Measurements from ENCODE around the gene SPINT2.
"Not testable (repeated sequence)": the region's sequence is repeated elsewhere in the genome, so short reads cannot be mapped to it uniquely, and the experiment has no call there.

SPINT2 gene

DNA sequence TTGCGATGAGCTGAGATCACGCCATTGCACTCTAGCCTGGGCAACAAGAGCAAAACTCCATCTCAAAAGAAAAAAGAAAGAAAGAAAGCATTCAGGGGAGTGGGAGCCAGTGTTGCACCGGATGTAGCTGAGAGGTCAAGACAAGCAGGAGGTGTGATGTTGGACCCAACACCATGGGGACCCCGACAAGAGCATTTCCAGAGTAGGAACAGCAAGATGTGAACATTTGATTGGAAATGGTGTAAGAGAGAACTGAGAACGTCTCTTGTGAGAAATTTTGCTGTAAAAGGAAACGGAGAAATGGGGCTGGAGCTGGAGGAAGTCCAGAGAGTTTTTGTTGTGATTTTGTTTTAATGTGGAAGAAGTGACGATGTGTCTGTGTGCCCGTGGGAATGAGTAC is 24.6 kb upstream of the SPINT2 start:
- DNase-seq (ENCODE audit: low read depth) = no peak

DNA sequence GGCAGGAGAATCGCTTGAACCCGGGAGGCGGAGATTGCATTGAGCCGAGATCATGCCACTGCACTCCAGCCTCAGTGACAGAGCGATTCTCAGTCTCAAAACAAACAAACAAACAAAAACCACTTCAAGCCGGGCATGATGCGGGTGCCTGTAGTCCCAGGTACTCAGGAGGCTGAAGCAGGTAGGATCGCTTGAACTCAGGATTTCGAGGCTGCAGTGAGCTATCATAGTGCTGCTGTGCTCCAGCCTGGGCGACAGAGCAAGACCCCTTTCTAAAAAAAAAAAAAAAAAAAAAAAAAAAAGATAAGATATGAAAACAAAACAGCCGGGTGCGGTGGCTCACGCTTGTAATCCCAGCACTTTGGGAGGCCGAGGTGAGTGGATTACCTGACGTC is 21.1 kb upstream of the SPINT2 start:
- no peak for DNase-seq (ENCODE audit: low read depth)

DNA sequence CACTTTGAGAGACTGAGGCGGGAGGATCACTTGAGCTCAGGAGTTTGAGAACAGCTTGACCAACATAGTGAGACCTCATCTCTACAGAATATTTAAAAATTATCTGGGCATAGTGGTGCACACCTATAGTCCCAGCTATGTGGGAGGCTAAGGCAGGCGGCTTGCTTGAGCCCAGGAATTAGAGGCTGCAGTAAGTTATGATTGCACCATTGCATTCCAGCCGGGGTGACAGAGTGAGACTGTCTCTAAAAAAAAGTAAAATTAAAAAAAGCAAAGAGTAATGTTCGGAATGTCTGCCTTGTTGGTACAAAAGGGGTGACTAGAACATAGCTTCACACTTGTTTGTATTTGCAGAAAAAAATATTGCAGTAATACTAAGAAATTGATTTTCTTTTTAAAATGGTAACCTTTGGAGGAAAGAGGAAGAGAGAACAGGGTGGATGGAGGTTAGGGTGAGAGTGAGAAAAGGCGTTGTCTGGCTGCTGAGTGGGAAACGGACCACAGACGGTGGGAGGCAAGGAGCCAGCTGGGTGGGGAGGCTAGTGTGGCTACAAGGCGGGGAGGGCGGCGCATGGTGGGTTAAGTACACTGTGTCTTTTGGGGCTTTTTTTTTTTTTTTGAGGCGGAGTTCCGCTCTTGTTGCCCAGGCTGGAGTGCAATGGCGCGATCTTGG is 18.4 kb upstream of the SPINT2 start:
- no peak for DNase-seq (ENCODE audit: low read depth)

DNA sequence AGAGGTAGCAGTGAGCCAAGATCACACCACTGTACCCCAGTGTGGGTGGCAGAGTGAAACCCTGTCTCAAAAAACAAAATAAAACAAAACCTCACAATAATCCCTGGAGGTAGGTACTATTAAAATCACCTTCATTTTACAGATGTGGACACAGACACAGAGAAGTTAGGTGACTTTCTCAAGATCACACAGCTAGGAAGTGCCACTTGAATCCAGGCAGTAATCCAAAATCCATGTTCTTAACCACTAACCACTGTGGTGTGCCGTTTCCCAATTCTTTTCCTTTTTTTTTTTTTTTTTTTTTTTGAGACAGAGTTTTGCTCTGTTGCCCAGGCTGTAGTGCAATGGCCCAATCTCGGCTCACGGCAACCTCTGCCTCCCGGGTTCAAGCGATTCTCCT is 17.2 kb upstream of the SPINT2 start:
- DNase-seq (ENCODE audit: low read depth) = no peak

DNA sequence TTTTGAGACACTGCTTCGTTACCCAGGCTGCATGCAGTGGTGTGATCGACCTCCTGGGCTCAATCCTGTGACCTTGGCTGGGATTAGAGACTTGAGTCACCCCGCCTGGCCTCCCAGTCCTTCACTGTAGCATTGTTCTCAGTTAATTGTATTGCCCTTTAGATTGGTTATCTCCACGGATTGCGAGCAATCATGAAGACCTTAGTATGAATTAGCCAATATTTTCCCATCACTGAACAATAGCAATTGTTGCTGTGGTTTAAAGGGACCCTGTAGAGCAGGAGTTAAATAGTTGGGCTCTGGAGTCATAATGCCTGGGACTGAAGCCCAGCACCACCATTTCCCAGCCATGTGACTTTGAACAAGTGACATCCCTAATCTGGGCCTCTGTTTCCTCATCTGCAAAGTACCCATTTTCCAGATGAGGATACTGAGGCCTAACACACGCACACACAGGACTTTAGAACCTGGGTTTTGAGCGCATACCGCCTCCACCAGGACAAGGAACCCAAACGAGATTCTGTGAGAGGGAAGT is 16.6 kb upstream of the SPINT2 start:
- no peak for DNase-seq (ENCODE audit: low read depth)

DNA sequence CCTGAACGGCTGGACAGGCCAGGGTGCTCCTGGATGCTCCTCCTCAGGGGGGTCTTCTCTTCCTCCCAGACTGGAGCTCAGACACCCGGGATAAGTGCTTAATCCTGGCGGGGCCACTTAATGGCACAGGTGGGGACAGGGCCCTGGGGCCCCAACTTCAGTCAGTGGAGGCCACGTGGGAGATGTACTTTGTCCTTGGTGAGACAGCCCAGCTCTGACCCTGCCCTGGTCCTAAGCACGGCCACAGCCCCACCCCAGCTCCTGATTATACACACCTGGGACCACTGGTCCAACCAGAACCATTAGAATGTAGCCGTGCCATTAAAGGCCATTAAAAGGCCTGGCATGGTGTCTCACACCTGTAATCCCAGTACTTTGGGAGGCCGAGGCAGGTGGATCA is 16.0 kb upstream of the SPINT2 start:
- DNase-seq (ENCODE audit: low read depth) = no peak

DNA sequence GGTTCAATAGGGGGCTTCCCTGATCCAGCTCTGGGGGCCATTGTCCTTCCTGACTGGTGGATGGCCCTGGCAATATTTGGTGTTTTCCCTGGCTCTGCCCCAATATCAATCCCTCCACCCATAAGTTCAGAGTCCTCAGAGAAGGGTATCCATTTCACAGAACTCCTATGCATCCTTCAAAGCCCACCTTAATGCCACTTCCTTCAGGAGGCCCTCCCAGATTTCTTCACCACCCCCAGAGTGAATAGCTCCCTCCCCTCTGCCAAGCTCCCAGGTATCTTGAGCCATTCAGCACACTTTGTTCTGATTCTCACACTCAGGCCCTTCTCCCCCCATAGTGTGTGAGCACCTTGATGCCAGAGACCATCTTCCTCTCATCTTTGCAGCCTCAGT is 13.9 kb upstream of the SPINT2 start:
- no peak for DNase-seq (ENCODE audit: low read depth)

DNA sequence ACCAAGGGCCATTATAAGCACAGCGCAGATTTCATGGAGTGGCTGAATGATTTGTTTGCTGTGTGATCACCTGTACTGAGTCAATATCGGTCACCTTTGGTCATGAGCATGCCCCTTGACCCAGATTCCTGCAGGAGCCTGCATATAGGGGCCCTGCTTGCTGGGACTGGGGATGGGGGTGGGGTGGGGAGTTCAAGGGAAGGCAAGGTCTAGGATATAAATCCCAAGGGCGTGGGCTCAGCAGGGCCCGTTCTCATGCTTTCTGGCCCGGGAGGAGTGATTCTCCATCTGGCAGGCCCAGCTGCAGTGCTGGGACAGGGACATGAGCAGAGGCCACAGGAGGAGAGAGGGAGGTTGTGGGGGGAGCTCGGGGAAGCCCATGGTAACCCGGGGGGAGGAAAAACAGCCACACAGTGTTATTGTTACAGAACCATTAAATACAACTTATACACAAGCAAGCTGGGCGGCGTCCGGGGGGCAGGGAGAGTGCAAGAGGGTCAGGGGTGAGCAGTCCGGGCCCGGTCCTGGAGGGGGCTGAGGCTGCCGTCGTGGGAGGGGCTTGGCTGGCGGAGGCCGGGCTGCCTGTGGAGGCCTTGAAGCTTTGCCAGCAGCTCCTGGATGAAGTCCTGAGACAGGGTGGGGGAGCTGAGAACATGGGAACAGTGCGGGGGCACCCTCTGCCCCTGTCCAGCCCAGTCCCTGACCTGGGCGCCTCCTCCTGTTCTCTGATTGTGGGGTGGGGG is 13.4 kb upstream of the SPINT2 start:
- no peak for DNase-seq (ENCODE audit: low read depth)

DNA sequence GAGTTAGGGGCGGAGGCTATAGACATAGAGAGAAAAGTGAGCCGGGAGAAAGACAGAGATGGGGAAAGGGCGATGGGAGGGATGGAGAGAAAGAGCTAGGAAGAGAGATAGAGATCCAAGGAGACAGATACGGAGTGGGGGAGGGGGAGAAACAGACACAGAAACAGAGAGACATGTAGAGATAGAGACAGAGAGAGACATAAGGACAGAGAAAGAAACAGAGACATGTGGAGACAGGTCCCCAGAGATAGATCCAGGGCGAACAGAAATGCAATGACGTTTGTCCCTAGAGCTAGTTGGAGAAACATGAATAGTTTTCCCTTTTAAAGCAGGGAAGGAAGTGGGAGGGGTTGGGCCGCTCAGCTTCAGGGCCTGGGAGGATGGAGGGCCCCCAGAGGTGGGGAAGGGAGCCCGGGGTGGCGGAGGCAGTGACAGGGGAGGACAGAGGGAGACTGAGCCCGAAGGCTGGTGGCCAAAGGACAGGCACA is 12.8 kb upstream of the SPINT2 start:
- DNase-seq (ENCODE audit: low read depth) = no peak

DNA sequence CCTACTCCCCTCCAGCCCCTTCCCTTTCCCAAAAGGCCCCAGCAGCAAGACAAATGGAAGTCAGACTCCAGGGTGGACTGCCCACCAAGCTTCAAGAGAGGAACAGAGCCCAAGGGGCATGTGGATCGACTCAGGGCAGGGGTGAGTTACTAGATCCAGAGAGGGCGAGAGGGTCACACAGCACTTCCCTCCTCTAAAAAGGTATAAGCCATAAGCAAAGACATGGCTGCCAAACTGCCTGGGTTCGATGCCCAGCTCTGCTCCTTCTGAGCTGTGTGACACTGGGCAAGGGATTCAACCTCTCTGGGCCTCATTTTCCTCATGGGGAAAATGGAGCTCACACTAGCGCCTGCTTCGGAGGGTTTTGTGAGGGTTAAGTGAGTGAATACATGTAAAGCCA is 12.0 kb upstream of the SPINT2 start:
- no peak for DNase-seq (ENCODE audit: low read depth)

DNA sequence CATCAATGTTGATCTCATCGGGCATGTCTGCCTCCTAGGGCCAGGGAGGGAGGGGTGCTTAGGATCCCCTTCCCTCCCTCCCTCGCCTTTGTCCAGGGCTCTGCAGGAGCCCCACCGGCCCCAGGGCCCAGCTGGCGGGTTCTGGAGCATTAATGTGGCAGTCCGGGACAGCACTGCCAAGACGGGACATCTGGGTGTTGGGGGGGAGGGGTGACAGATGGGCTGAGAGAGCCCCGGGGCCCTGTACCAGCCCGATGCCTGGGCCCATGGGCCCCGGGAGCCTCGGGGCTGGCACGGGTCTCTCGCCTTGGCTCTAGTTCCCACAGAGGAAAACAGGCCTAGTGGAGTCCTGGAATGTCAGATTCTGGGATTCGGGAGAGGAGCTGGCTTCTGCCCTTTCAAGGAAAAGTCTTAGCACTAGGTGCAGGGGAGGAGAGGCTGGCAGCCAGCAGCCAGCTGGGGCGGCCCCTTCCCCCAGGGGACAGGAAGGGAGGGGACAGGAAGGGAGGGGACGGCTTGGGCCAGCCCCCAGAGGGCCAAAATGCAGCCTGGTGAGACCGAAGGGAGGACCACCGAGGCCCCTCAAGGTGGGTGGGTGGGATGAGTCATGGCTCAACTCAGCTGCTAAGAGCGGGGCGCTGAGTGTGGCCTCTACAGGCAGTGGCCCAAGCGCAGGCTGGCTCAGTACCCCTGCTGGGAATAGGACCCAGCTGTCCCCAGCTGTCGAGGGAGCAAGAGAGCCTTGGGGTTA is 11.3 kb upstream of the SPINT2 start:
- DNase-seq (ENCODE audit: low read depth) = no peak

DNA sequence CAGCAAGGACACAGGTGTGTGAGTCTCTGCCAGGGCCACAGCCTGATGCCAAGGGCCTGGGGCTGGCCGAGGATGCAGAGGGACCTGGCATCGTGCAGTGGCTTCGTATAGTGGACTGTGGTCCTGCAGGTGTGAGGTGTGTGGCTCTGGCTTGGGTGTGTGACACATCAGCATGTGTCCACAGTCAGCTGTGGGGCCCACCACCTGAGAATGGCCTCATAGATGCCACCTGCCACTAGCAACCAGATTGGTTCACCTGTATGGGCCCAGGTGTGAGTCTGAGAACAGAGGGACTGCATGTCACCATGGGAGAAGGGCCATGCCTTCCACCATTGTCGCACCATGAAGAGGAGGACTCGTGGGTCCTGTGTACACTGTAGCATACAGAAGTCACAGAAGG is 10.6 kb upstream of the SPINT2 start:
- DNase-seq (ENCODE audit: low read depth) = no peak

DNA sequence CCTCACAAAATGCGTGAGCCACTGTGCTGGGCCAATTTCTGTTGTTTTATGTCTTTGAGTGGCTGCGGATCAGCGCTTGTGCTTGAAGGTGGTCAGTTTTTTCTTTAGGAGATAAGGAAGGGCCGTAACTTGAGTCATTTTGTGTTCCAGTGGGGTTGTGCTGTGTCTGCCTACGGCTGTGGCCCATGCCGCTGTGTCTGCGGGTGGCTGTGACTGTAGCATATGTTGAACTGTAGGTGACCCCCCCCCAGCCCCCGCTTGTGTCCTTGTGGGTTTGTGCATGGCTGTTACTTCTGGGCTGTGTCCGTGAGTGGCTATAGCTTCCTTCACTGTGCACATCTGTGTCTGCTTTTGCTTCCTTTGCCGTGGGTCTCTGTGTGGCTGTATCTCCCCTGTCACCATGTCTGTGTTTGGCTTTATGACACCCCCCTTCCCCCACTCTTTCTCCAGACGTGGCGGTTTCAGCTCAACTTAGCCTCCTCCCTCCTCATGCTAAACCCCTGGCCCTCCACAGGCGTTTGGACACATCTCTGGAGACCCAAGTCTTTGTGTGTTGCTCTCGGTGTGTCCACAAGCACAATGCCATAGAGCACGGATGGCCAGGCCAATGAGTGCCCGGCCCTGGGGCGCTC is 8.9 kb upstream of the SPINT2 start:
- no peak for DNase-seq (ENCODE audit: low read depth)

DNA sequence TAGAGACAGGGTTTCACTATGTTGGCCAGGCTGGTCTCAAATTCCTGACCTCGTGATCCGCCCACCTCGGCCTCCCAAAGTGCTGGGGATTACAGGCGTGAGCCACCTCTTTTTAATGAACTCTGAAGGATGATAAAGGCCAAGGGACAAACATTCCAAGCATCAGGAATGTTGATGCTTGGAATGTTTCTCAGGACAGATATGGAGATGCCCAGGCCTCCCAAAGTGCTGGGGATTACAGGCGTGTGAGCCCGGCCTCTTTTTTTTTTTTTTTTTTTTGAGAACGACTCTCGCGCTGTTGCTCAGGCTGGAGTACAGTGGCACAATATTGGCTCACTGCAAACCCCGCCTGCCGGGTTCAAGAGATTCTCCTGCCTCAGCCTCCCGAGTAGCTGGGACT is 2.4 kb upstream of the SPINT2 start:
- DNase-seq (ENCODE audit: low read depth) = not testable (repeated sequence)

DNA sequence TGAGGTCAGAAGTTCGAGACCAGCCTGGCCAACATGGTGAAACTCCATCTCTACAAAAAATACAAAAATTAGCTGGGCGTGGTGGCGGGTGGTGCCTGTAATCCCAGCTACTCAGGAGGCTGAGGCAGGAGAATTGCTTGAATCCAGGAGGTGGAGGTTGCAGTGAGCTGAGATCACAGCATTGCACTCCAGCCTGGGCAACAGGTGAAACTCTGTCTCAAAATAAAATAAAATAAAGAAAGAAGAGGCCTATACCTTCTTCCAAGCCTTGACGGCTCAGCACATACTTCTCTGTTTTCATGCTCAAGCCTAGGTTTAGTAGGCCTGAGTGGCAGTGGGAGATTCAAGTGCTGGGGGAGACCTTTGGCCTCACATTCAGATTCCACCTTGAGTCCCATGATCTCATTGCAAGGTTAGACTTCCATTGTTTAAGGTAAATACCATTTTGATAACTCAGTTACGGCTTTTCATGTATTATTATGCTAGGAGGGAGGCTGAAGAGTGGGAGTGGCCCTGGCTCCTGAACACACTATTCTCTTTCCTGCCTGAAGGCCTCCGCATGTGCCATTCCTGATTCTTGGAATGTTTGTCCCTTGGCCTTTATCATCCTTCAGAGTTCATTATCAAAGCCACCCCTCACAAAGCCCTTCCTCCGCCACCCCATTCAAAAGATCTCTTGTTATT is 1.6 kb upstream of the SPINT2 start:
- DNase-seq (ENCODE audit: low read depth) = no peak

DNA sequence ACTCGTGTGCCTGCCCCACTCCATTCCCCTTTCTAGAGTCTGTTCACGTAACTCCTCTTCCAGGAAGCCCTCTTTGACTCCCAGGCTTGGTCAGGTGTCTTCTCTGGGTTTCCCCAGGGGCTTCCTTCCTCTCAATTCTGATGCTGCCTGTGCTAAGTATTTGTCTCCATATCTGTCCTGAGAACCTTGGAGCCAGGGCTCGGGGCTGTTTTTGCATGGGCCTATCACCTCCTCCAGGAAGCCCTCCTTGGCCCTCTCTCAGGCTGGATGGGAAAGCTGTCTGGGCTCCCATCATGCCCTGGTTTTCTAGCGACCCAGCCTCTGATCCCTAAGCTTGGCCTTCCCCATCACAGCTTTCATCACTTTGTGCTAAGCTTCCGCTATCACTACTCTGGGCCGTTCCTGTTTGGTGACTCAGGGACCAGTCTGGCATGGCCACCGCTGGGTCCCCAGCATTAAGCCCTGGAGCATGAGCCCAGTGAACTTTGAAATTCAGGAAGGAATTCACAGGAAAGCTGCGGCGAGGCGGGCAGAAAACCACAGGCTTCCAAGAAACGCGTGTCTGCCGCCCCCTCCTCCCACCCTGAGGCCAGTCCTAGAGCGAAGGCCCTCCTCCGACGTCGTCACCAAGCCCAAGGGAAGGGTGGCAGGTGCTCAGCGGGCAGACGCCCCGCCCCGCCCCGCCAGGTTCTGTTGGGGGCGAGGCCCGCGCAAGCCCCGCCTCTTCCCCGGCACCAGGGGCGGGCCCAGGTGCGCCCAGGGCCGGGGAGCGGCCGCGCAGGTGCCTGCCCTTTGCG is 486 bp upstream of the SPINT2 start:
- DNase-seq (ENCODE audit: low read depth) = no peak

DNA sequence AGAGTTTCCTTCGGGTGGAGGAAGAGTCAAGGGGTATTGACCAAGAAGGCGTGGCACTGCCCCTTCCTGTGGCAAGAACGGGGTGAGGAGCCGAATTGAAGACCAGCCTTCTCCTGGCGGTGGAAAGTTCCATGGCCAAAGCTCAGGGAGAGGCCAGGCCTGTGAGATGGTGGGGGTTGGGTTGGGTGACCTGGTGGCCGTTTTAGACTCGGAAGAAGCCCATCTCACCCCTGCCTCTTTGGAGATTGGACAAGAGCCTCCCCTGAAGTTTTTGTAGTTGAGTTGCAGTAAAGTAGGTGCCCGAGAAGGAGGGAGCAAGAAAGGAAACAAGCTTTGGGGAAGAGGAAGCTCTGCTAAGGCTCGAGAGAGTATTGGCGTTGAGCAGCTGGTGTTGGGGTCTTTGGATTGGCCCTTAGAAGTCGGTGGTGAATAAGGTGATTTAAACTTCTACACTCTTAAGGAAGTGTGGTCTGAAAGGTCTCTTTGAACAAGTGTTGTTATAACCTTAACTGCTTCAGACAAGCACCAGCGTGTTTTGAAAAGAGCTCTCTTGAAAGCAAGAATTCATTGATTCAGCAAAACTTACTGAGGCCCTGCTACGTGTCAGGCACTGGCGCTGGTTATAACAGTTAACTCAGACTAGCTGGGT is 964 bp downstream of the SPINT2 start:
- DNase-seq (ENCODE audit: low read depth) = no peak

DNA sequence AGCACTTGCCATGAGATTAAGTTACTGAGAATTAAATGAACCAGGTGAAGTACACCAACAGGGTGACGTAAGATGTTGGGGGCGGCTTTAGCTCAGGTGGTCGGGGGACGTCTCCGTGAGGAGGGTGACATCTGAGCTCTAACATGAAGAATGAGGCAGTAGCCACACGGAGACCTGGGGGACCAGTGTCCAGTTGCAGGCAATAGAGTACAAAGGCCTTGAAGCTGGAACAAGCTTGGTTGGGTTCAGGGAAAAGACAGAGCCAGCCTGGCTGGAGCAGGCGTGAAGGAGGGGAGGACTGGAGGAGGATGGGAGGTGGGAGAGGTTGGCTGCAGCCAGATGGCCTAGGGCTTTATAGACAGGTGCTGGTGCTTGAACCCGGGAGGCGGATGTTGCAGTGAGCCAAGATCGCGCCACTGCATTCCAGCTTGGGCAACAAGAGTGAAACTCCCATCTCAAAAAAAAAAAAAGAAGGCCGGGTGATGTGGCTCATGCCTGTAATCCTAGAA is 1.6 kb downstream of the SPINT2 start:
- DNase-seq (ENCODE audit: low read depth) = no peak

DNA sequence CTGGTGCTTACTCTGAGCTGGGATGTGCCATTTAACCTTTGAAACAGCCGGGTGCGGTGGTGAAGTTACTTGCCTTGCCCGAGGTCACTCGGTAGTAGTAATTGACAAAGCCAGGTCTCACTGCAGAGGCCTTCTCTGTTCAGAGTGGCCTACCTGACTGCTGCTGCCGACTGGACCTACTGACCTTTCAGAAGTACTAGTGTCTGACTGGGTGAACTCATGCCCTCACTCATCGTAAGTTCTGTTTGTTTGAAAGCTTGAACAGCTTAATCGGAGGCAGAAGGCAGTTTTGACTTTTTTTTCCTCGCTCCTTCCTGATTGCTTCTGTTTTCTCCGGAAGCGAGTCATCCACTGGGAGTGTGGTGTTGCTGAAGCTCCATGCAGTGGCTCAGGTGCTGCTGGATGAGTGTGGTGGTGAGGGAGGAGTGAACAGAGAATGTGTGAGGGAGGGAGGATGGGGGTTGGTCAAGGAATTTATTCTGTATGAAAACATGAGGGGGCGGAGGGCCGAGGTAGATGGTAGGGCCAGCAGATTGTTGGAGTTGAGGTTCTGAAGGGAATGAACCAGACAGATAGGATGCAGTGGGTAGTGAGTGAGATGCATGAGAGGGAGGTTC is 2.7 kb downstream of the SPINT2 start:
- DNase-seq (ENCODE audit: low read depth) = no peak

Measured in GM04504 (cell line).